Measurements from ENCODE around the gene PFKFB4.

Gene PFKFB4

GRCh38 chr3:48576647-48577046, 20.0 kb upstream of the PFKFB4 start:
- H3K27ac ChIP-seq: no peak overlapping the region
- no peaks in the 10 kb centered on the region for H3K27me3 ChIP-seq (replicated peaks)
- H3K4me3 ChIP-seq (ENCODE audit: low read depth, low read length): no peak overlapping the region
- DNase-seq: no peak
- in situ Hi-C loops (cut with HindIII; ENCODE audit: low pct_ligation_motif_present, low sequenced_read_pairs): no loop called here
- no peak for TF ChIP-seq CTCF (IDR thresholded peaks at IDR 0.05; ENCODE audit: low read depth, low read length, missing control alignments)
- H3K36me3 ChIP-seq (replicated peaks): peaks cover 8% of the 10 kb centered on the region

- Histone ChIP-seq H3K27me3 (replicated peaks) (no peaks in the 10 kb centered on the region), H3K4me3 (ENCODE audit: low read depth, low read length) (no peak overlapping the region), H3K36me3 (replicated peaks) (peaks cover 8% of the 10 kb centered on the region), H3K27ac (no peak overlapping the region)
- TF ChIP-seq CTCF (IDR thresholded peaks at IDR 0.05; ENCODE audit: low read depth, low read length, missing control alignments): no peak
- in situ Hi-C loops (cut with HindIII; ENCODE audit: low pct_ligation_motif_present, low sequenced_read_pairs): no loop called here
- no peak for DNase-seq
Measured at GRCh38 chr3:48575366-48575765, 18.8 kb upstream of the PFKFB4 start.

- peaks cover 10% of the 10 kb centered on the region for H3K36me3 ChIP-seq (replicated peaks)
- H3K27ac ChIP-seq: no peak overlapping the region
- no peaks in the 10 kb centered on the region for H3K27me3 ChIP-seq (replicated peaks)
- in situ Hi-C loops (cut with HindIII; ENCODE audit: low pct_ligation_motif_present, low sequenced_read_pairs): no loop called here
- TF ChIP-seq CTCF (IDR thresholded peaks at IDR 0.05; ENCODE audit: low read depth, low read length, missing control alignments): no peak
- H3K4me3 ChIP-seq (ENCODE audit: low read depth, low read length): no peak overlapping the region
- no peak for DNase-seq
Measured at GRCh38 chr3:48573973-48574585, 17.5 kb upstream of the PFKFB4 start.

GRCh38 chr3:48572517-48572916, 15.9 kb upstream of the PFKFB4 start:
- no peaks in the 10 kb centered on the region for H3K27me3 ChIP-seq (replicated peaks)
- peaks cover 8% of the 10 kb centered on the region for H3K36me3 ChIP-seq (replicated peaks)
- H3K27ac ChIP-seq: no peak overlapping the region
- in situ Hi-C loops (cut with HindIII; ENCODE audit: low pct_ligation_motif_present, low sequenced_read_pairs): no loop called here
- H3K4me3 ChIP-seq (ENCODE audit: low read depth, low read length): no peak overlapping the region
- no peak for TF ChIP-seq CTCF (IDR thresholded peaks at IDR 0.05; ENCODE audit: low read depth, low read length, missing control alignments)
- DNase-seq: no peak

GRCh38 chr3:48571938-48572337, 15.3 kb upstream of the PFKFB4 start:
- DNase-seq: no peak
- no peaks in the 10 kb centered on the region for H3K27me3 ChIP-seq (replicated peaks)
- H3K27ac ChIP-seq: no peak overlapping the region
- no peak overlapping the region for H3K4me3 ChIP-seq (ENCODE audit: low read depth, low read length)
- in situ Hi-C loops (cut with HindIII; ENCODE audit: low pct_ligation_motif_present, low sequenced_read_pairs): no loop called here
- TF ChIP-seq CTCF (IDR thresholded peaks at IDR 0.05; ENCODE audit: low read depth, low read length, missing control alignments): no peak
- H3K36me3 ChIP-seq (replicated peaks): peaks cover 2% of the 10 kb centered on the region

- H3K36me3 ChIP-seq (replicated peaks): peaks cover 2% of the 10 kb centered on the region
Measured at GRCh38 chr3:48569808-48570450, 13.3 kb upstream of the PFKFB4 start.

More at GRCh38 chr3:48569808-48570450, 13.3 kb upstream of the PFKFB4 start:
- TF ChIP-seq CTCF (IDR thresholded peaks at IDR 0.05; ENCODE audit: low read depth, low read length, missing control alignments): no peak
- no peak for DNase-seq
- H3K4me3 ChIP-seq (ENCODE audit: low read depth, low read length): no peak overlapping the region
- no peaks in the 10 kb centered on the region for H3K27me3 ChIP-seq (replicated peaks)
- in situ Hi-C loops (cut with HindIII; ENCODE audit: low pct_ligation_motif_present, low sequenced_read_pairs): no loop called here
- H3K27ac ChIP-seq: no peak overlapping the region

All from brain microvascular endothelial cell (primary cell).